A204.1 (cell line): ENCODE results near the gene IL1RAP.
"Not testable (repeated sequence)": the region's sequence is repeated elsewhere in the genome, so short reads cannot be mapped to it uniquely, and the experiment has no call there.

Experiments used
- FAIRE-seq: peaks from 2 replicates; lab custom pipeline; 2012; peaks lifted over from hg19 to GRCh38; lab: Jason Lieb, UNC

Gene IL1RAP

GRCh38 chr3:190512666-190513065 is 1.2 kb upstream of the IL1RAP start:
- FAIRE-seq: no peak

GRCh38 chr3:190514413-190515153 is 698 bp downstream of the IL1RAP start:
- FAIRE-seq: no peak

GRCh38 chr3:190516416-190516815 is 2.5 kb downstream of the IL1RAP start:
- no peak for FAIRE-seq

GRCh38 chr3:190517687-190518086 is 3.8 kb downstream of the IL1RAP start:
- no peak for FAIRE-seq

GRCh38 chr3:190518531-190518930 is 4.6 kb downstream of the IL1RAP start:
- not testable (repeated sequence) for FAIRE-seq

GRCh38 chr3:190519886-190520285 is 6.0 kb downstream of the IL1RAP start:
- FAIRE-seq: no peak

- FAIRE-seq: no peak
Measured at GRCh38 chr3:190521998-190522397, 8.1 kb downstream of the IL1RAP start.

- FAIRE-seq: no peak
Measured at GRCh38 chr3:190522621-190523222, 8.8 kb downstream of the IL1RAP start.

GRCh38 chr3:190524942-190525341 is 11.1 kb downstream of the IL1RAP start:
- no peak for FAIRE-seq

- FAIRE-seq: no peak
Measured at GRCh38 chr3:190525634-190526033, 11.7 kb downstream of the IL1RAP start.

GRCh38 chr3:190526787-190527762 is 13.2 kb downstream of the IL1RAP start:
- no peak for FAIRE-seq

GRCh38 chr3:190528706-190529105 is 14.8 kb downstream of the IL1RAP start:
- FAIRE-seq: no peak

- no peak for FAIRE-seq
Measured at GRCh38 chr3:190531406-190531805, 17.5 kb downstream of the IL1RAP start.

- FAIRE-seq: no peak
Measured at GRCh38 chr3:190532731-190533203, 18.9 kb downstream of the IL1RAP start.

GRCh38 chr3:190533511-190534281 is 19.8 kb downstream of the IL1RAP start:
- FAIRE-seq: no peak

- FAIRE-seq: no peak
Measured at GRCh38 chr3:190534386-190534785, 20.5 kb downstream of the IL1RAP start.

GRCh38 chr3:190534986-190535385 is 21.1 kb downstream of the IL1RAP start:
- no peak for FAIRE-seq

- FAIRE-seq: no peak
Measured at GRCh38 chr3:190537146-190537545, 23.3 kb downstream of the IL1RAP start.

GRCh38 chr3:190538288-190538687 is 24.4 kb downstream of the IL1RAP start:
- no peak for FAIRE-seq

- FAIRE-seq: no peak
Measured at GRCh38 chr3:190539526-190539925, 25.6 kb downstream of the IL1RAP start.

GRCh38 chr3:190541008-190541407 is 27.1 kb downstream of the IL1RAP start:
- no peak for FAIRE-seq

GRCh38 chr3:190541560-190541959 is 27.7 kb downstream of the IL1RAP start:
- no peak for FAIRE-seq
